ENCODE results near the gene OTOP3. TPM values are rescaled to one million over a fixed set of nuclear protein-coding genes. Genes with fewer than 3 reads are reported as not detected.

OTOP3 gene
- total and polyA plus RNA-seq, 2 experiments from 2014 or later, result not detected

- TF ChIP-seq REST (IDR thresholded peaks at IDR 0.05; ENCODE audit: unreplicated experiment), result no peak
- no peak for TF ChIP-seq NANOG (IDR thresholded peaks at IDR 0.05; ENCODE audit: borderline replicate concordance)
- TF ChIP-seq ZNF331 (CRISPR knock-in tag; IDR thresholded peaks at IDR 0.05; ENCODE audit: low read depth), result no peak
- TF ChIP-seq, protein P1, sequence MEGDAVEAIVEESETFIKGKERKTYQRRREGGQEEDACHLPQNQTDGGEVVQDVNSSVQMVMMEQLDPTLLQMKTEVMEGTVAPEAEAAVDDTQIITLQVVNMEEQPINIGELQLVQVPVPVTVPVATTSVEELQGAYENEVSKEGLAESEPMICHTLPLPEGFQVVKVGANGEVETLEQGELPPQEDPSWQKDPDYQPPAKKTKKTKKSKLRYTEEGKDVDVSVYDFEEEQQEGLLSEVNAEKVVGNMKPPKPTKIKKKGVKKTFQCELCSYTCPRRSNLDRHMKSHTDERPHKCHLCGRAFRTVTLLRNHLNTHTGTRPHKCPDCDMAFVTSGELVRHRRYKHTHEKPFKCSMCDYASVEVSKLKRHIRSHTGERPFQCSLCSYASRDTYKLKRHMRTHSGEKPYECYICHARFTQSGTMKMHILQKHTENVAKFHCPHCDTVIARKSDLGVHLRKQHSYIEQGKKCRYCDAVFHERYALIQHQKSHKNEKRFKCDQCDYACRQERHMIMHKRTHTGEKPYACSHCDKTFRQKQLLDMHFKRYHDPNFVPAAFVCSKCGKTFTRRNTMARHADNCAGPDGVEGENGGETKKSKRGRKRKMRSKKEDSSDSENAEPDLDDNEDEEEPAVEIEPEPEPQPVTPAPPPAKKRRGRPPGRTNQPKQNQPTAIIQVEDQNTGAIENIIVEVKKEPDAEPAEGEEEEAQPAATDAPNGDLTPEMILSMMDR (conservative IDR thresholded peaks at IDR 0.05; ENCODE audit: low read depth in 2 of 2), result no peak
- TF ChIP-seq EZH2phosphoT487 (IDR thresholded peaks at IDR 0.05; ENCODE audit: unreplicated experiment), result no peak
- TF ChIP-seq POLR2AphosphoS5 (IDR thresholded peaks at IDR 0.05; ENCODE audit: low read depth), result no peak
- TF ChIP-seq EZH2 (IDR thresholded peaks at IDR 0.05; ENCODE audit: low read depth, unreplicated experiment), result no peak
- no peak for TF ChIP-seq JUNB (IDR thresholded peaks at IDR 0.05; ENCODE audit: unreplicated experiment)
These were observed 58.7 kb downstream of the OTOP3 start (continued) for GRCh38 chr17:74994440-74994839.

DNA sequence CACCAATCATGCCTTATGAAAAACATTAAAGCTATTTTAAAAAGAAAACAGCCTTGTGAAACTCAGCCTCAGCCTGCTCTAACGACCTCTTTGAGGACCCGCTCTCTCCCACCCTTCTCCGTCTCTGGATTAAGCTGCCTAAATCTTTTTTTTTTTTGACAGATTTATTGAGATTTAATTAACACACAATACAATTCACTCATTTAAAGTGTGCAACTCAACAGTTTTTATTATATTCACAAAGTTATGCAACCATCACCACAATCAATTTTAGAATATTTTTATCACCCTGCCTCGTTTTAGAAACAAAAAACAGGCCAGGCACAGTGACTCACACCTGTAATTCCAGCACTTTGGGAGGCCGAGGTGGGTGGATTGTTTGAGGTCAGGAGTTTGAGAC is 60.1 kb downstream of the OTOP3 start:
- Histone ChIP-seq H3F3A (replicated peaks; ENCODE audit: low read depth) (no peaks in the 10 kb centered on the region), H3K27ac (ENCODE audit: low read depth) (no peak overlapping the region), H3K27me3 (ENCODE audit: insufficient read depth) (no peaks in the 10 kb centered on the region), H3K36me3 (ENCODE audit: insufficient read depth) (peaks cover 3% of the 10 kb centered on the region; the same call in 1 of the 2 replicates), H3K4me1 (ENCODE audit: insufficient read depth) (no peaks in the 10 kb centered on the region), H4K20me1 (replicated peaks; ENCODE audit: insufficient read depth) (peaks cover 20% of the 10 kb centered on the region; the same call in 1 of the 2 replicates), H3K4me2 (no peak overlapping the region), H2AFZ (no peak overlapping the region), H3K79me2 (replicated peaks; ENCODE audit: insufficient read depth) (0 out of 2 replicates have a peak, but pooled peaks cover 3% of the 10 kb centered on the region), H3K4me3 (no peak overlapping the region), H3K9me2 (ENCODE audit: insufficient read depth) (no peaks in the 10 kb centered on the region)
- ATAC-seq (no peak), DNase-seq (ENCODE audit: low spot score) (no peak)
- Mint-ChIP-seq H3K9me3 (no peaks in the 10 kb centered on the region), H3K27me3 (ENCODE audit: insufficient read depth, low read depth, poor library complexity) (peaks cover 2% of the 10 kb centered on the region), H3K27ac (no peak overlapping the region), H3K36me3 (ENCODE audit: low read depth) (peaks cover 3% of the 10 kb centered on the region; the same call in 1 of the 3 replicates), H3K4me1 (peaks cover 7% of the 10 kb centered on the region; the same call in 2 of the 3 replicates), H3K4me3 (no peak overlapping the region)
- TF ChIP-seq POLR2AphosphoS5 (IDR thresholded peaks at IDR 0.05; ENCODE audit: low read depth) (no peak), ZNF462 (CRISPR knock-in tag; IDR thresholded peaks at IDR 0.05) (no peak), EZH2phosphoT487 (IDR thresholded peaks at IDR 0.05; ENCODE audit: unreplicated experiment) (no peak), ZNF114 (CRISPR knock-in tag; IDR thresholded peaks at IDR 0.05) (no peak), ETS1 (IDR thresholded peaks at IDR 0.05) (no peak), CREB1 (CRISPR knock-in tag; IDR thresholded peaks at IDR 0.05; ENCODE audit: low read depth) (no peak), ZNF331 (CRISPR knock-in tag; IDR thresholded peaks at IDR 0.05; ENCODE audit: low read depth) (no peak), EZH2 (IDR thresholded peaks at IDR 0.05; ENCODE audit: low read depth, unreplicated experiment) (no peak)

Data from GM23338 (cell line).